Measurements from ENCODE around the gene SMNDC1. TPM values are rescaled to one million over a fixed set of nuclear protein-coding genes. Genes with fewer than 3 reads are reported as not detected.

SMNDC1 gene
- total and polyA plus RNA-seq, 10 of the 15 experiments (the other 5 are each of a cell fraction or from before 2014, with no cell fraction given): 4.6 to 37.2 (median 18.1) TPM

DNA sequence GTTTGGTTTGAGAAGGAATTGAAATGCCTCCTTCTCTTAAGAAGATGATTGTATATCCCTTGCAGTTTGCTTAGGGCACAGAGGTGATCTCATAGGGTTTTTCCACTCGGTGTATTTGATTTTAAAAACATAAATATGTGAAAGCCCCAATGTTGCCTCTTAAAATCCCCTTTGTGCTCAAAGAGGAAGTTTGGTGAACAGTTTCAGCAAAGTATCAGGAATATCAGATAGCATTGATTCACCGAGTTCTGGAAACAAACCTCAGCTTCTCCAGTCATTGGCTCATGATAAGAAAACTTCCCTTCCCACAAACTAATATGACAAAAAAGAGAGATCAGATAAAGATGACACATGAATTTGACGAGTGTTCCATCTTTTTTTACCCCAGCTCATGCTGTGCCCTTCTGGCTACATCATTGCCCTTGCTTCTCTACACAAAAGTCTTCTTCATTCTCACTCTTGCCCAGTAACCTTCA lies 20.1 kb upstream of the SMNDC1 start:
- no peak overlapping the region for H3K4me3 ChIP-seq
- H3K79me2 ChIP-seq (ENCODE audit: control insufficient read depth, insufficient read depth, low read length): no peaks in the 10 kb centered on the region
- H3K27ac ChIP-seq (ENCODE audit: control insufficient read depth, insufficient read depth): peak overlapping the region; percentile 79
- WGBS (ENCODE audit: insufficient coverage, insufficient replicate concordance, low lambda C conversion rate, missing lambda C conversion rate): 4% methylated on average over 3 of the region's 3 CpGs
- no peaks in the 10 kb centered on the region for H4K20me1 ChIP-seq (ENCODE audit: control insufficient read depth, insufficient read depth)
- ATAC-seq: peak; percentile 80
- no peak for FAIRE-seq
- H3K4me2 ChIP-seq (ENCODE audit: control insufficient read depth, insufficient read depth): peak overlapping the region; percentile 84
- peak overlapping the region; percentile 37; the same call in 1 of the 2 replicates for H3K9ac ChIP-seq (ENCODE audit: control insufficient read depth, insufficient read depth, low read length)
- DNase-seq (ENCODE audit: low read depth, low spot score): peak; percentile 65
- intact Hi-C loops (cut with micrococcal nuclease; ENCODE audit: unreplicated experiment) (no loop called here), in situ Hi-C loops (cut with MboI) (loop anchor here (25.0 kb wide), 1 partner anchor 1812 kb away; no protein-coding TSS in a partner anchor)
- ChIA-PET RAD21 (ENCODE audit: unreplicated experiment) (interaction anchor here (0.8 to 8.1 kb wide), 17 partner anchors 9 to 222 kb away, joined by 3 to 122 read pairs (median 5); no protein-coding TSS in a partner anchor), POLR2A (interaction anchor here (0.8 to 3.8 kb wide), 9 partner anchors 10 to 179 kb away, joined by 3 to 14 read pairs (median 5); partner anchors contain the start of gene DUSP5), SMC1A (ENCODE audit: uncharacterized antibody, unreplicated experiment) (interaction anchor here (0.7 to 8.7 kb wide), 19 partner anchors 10 to 275 kb away, joined by 3 to 88 read pairs (median 7); partner anchors contain the start of gene SMNDC1), CTCF (interaction anchor here (0.9 to 5.9 kb wide), 11 partner anchors 8 to 221 kb away, joined by 3 to 66 read pairs (median 5); no protein-coding TSS in a partner anchor)
- H3K4me1 ChIP-seq (ENCODE audit: control insufficient read depth, insufficient read depth, low read length): peaks cover 39% of the 10 kb centered on the region
- no peaks in the 10 kb centered on the region for H3K36me3 ChIP-seq (ENCODE audit: control insufficient read depth in 2 of 2, insufficient read depth in 2 of 2, low read length in 1 of 2)
- peak overlapping the region; percentile 60 for H2AFZ ChIP-seq (ENCODE audit: control insufficient read depth, low read depth, low read length)
- no peaks in the 10 kb centered on the region; the same call in 1 of the 3 replicates for H3K9me3 ChIP-seq (replicated peaks; ENCODE audit: control insufficient read depth, insufficient read depth, low read length)
- no peaks in the 10 kb centered on the region for H3K27me3 ChIP-seq (replicated peaks in 1 of 2; ENCODE audit: control insufficient read depth in 2 of 2, insufficient read depth in 2 of 2, low read length in 1 of 2)
- TSS peak; percentile 65 for BruUV-seq (replicated peaks)
- TF ChIP-seq POU2F2 (IDR thresholded peaks at IDR 0.05; ENCODE audit: borderline replicate concordance, low read depth, low read length): 0 out of 3 replicates have a peak, but pooled peaks have one; percentile 45
- TF ChIP-seq EED (IDR thresholded peaks at IDR 0.05; ENCODE audit: low read depth): peak; percentile 40
- peak; percentile 91 for TF ChIP-seq NFIC (IDR thresholded peaks at IDR 0.05; ENCODE audit: low read depth, low read length)
- TF ChIP-seq, protein P1, sequence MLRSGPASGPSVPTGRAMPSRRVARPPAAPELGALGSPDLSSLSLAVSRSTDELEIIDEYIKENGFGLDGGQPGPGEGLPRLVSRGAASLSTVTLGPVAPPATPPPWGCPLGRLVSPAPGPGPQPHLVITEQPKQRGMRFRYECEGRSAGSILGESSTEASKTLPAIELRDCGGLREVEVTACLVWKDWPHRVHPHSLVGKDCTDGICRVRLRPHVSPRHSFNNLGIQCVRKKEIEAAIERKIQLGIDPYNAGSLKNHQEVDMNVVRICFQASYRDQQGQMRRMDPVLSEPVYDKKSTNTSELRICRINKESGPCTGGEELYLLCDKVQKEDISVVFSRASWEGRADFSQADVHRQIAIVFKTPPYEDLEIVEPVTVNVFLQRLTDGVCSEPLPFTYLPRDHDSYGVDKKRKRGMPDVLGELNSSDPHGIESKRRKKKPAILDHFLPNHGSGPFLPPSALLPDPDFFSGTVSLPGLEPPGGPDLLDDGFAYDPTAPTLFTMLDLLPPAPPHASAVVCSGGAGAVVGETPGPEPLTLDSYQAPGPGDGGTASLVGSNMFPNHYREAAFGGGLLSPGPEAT (IDR thresholded peaks at IDR 0.05; ENCODE audit: low read depth): peak; percentile 92
- peak; percentile 84 for TF ChIP-seq ATF7 (IDR thresholded peaks at IDR 0.05; ENCODE audit: low read depth)
- TF ChIP-seq PAX5 (IDR thresholded peaks at IDR 0.05; ENCODE audit: borderline replicate concordance, low read depth, low read length): peak; percentile 14; the same call in 1 of the 2 replicates
- no peak for TF ChIP-seq ETV6 (conservative IDR thresholded peaks at IDR 0.05 in 1 of 2, IDR thresholded peaks at IDR 0.05 in 1 of 2; ENCODE audit: borderline replicate concordance in 1 of 2, low read depth in 1 of 2)
- TF ChIP-seq JUNB (IDR thresholded peaks at IDR 0.05): peak; percentile 71
- TF ChIP-seq YY1 (IDR thresholded peaks at IDR 0.05; ENCODE audit: low read depth, low read length): no peak
- TF ChIP-seq, protein P2, sequence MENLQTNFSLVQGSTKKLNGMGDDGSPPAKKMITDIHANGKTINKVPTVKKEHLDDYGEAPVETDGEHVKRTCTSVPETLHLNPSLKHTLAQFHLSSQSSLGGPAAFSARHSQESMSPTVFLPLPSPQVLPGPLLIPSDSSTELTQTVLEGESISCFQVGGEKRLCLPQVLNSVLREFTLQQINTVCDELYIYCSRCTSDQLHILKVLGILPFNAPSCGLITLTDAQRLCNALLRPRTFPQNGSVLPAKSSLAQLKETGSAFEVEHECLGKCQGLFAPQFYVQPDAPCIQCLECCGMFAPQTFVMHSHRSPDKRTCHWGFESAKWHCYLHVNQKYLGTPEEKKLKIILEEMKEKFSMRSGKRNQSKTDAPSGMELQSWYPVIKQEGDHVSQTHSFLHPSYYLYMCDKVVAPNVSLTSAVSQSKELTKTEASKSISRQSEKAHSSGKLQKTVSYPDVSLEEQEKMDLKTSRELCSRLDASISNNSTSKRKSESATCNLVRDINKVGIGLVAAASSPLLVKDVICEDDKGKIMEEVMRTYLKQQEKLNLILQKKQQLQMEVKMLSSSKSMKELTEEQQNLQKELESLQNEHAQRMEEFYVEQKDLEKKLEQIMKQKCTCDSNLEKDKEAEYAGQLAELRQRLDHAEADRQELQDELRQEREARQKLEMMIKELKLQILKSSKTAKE (IDR thresholded peaks at IDR 0.05; ENCODE audit: low read depth, poor library complexity, severe bottlenecking): peak; percentile 11
- no peak for TF ChIP-seq KDM1A (IDR thresholded peaks at IDR 0.05; ENCODE audit: borderline replicate concordance)
- TF ChIP-seq CHD1 (IDR thresholded peaks at IDR 0.05; ENCODE audit: low read depth, low read length): no peak
- no peak for TF ChIP-seq IRF4 (IDR thresholded peaks at IDR 0.05; ENCODE audit: low read depth, low read length)
- TF ChIP-seq, protein P3, sequence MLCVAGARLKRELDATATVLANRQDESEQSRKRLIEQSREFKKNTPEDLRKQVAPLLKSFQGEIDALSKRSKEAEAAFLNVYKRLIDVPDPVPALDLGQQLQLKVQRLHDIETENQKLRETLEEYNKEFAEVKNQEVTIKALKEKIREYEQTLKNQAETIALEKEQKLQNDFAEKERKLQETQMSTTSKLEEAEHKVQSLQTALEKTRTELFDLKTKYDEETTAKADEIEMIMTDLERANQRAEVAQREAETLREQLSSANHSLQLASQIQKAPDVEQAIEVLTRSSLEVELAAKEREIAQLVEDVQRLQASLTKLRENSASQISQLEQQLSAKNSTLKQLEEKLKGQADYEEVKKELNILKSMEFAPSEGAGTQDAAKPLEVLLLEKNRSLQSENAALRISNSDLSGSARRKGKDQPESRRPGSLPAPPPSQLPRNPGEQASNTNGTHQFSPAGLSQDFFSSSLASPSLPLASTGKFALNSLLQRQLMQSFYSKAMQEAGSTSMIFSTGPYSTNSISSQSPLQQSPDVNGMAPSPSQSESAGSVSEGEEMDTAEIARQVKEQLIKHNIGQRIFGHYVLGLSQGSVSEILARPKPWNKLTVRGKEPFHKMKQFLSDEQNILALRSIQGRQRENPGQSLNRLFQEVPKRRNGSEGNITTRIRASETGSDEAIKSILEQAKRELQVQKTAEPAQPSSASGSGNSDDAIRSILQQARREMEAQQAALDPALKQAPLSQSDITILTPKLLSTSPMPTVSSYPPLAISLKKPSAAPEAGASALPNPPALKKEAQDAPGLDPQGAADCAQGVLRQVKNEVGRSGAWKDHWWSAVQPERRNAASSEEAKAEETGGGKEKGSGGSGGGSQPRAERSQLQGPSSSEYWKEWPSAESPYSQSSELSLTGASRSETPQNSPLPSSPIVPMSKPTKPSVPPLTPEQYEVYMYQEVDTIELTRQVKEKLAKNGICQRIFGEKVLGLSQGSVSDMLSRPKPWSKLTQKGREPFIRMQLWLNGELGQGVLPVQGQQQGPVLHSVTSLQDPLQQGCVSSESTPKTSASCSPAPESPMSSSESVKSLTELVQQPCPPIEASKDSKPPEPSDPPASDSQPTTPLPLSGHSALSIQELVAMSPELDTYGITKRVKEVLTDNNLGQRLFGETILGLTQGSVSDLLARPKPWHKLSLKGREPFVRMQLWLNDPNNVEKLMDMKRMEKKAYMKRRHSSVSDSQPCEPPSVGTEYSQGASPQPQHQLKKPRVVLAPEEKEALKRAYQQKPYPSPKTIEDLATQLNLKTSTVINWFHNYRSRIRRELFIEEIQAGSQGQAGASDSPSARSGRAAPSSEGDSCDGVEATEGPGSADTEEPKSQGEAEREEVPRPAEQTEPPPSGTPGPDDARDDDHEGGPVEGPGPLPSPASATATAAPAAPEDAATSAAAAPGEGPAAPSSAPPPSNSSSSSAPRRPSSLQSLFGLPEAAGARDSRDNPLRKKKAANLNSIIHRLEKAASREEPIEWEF (IDR thresholded peaks at IDR 0.05; ENCODE audit: insufficient replicate concordance, low read depth, low read length): peak; percentile 88
